BJ (cell line): Measurements from ENCODE around the gene ADCY10. TPM values are rescaled to one million over a fixed set of nuclear protein-coding genes. Genes with fewer than 3 reads are reported as not detected.

Experiments used
- CTCF ChIA-PET: fragments of 350-600 bp; formaldehyde crosslinking; extraction: SDS; loops from one replicate; lab custom pipeline; 2021; ENCODE audit warnings: antibody characterized with exemption, inconsistent platforms; lab: Yijun Ruan, JAX
- POLR2A ChIA-PET: fragments of 300-600 bp; sonication (Branson Sonifier 250); formaldehyde crosslinking; extraction: SDS; loops from one replicate; lab custom pipeline; 2021; ENCODE audit warnings: antibody characterized with exemption; lab: Charles Lee
- DNase-seq: peaks from one replicate; pipeline ENCODE4 v3.0.0-alpha.2; 2011; ENCODE audit warnings: low read depth
- H3K27me3 ChIP-seq: 2 replicates; pipeline ENCODE4 v1.6.0; 2011; ENCODE audit warnings: low read length; ENCODE audit not compliant: control insufficient read depth, insufficient read depth
- H3K36me3 ChIP-seq: 2 replicates; pipeline ENCODE4 v1.5.1; 2011; ENCODE audit warnings: low read length; ENCODE audit not compliant: control insufficient read depth, insufficient read depth
- H3K4me3 ChIP-seq: 2 replicates; pipeline ENCODE4 v1.5.1; 2011; ENCODE audit warnings: low read depth, mild to moderate bottlenecking, control low read depth, low read length
- CTCF ChIP-seq: IDR thresholded peaks from 2 replicates; pipeline ENCODE4 v1.5.1; 2011; ENCODE audit warnings: low read depth, mild to moderate bottlenecking, control low read depth, inconsistent platforms, low read length, moderate library complexity; ENCODE audit not compliant: insufficient read depth
- polyA plus RNA-seq: library from polyadenylated mRNA; depleted of rRNA; stranded (reverse); fragments of >200 nt; gene quantifications from 2 replicates; pipeline ENCODE4 v1.2.3, GENCODE V29; 2011

The ADCY10 gene
- polyA plus RNA-seq, 1 experiment: 0.05 TPM

- CTCF ChIA-PET: no interaction called here
- no peak for TF ChIP-seq CTCF
- POLR2A ChIA-PET: no interaction called here
- H3K27me3 ChIP-seq: no peaks in the 10 kb centered on the region
- H3K36me3 ChIP-seq: peaks cover 11% of the 10 kb centered on the region
- no peak overlapping the region for H3K4me3 ChIP-seq
- DNase-seq: no peak
Measured at GRCh38 chr1:167767761-167768160, 146.2 kb downstream of the ADCY10 start.

- no peak for DNase-seq
- POLR2A ChIA-PET: no interaction called here
- Histone ChIP-seq H3K36me3 (peaks cover 9% of the 10 kb centered on the region), H3K27me3 (no peaks in the 10 kb centered on the region), H3K4me3 (no peak overlapping the region)
- TF ChIP-seq CTCF: no peak
- CTCF ChIA-PET: interaction anchor here (1.0 kb wide), 1 partner anchor 10 kb away, joined by 3 read pairs; no protein-coding TSS in a partner anchor
Measured at GRCh38 chr1:167766538-167766937, 147.4 kb downstream of the ADCY10 start.

- POLR2A ChIA-PET: no interaction called here
- Histone ChIP-seq H3K27me3 (no peaks in the 10 kb centered on the region), H3K36me3 (peaks cover 9% of the 10 kb centered on the region), H3K4me3 (no peak overlapping the region)
- no peak for DNase-seq
- CTCF ChIA-PET: no interaction called here
- no peak for TF ChIP-seq CTCF
Measured at GRCh38 chr1:167765496-167765895, 148.4 kb downstream of the ADCY10 start.

DNA sequence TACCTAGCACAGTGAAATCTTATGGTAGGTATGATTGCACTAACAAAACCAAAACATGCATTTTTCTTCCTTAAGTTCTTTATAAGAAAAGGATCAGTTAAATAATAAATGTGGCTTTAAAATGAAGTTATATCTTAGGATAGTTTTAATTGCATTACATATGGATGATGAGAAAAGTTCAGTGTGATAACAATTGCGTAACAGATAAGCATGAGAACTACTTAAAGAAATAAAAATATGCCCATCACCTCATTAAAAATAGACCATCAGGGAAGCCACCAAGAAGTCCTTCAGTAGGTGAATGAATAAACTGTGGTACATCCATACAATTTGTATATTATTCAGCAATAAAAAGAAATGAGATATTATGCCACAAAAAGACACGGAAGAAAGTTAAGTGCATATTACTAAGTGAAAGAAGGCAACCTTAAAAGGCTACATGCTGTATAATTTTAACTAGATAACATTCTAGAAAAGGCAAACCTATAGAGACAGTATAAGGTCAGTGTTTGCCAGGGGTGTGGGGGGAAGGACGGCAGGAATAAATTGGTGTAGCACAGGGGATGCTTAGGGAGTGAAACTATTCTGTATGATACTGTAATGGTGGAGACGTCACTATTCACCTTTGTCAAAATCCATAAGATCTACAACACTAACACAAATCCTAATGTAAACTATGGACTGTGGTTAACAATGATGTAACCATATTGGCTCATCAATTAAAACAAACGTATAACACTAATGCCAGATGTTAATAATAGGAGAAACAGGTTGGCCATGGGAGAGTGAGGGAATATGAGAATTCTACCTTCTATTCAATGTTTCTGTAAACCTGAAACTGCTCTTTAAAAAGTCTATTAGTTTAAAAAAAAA, 149.2 kb downstream of the ADCY10 start:
- ChIA-PET CTCF (no interaction called here), POLR2A (no interaction called here)
- no peaks in the 10 kb centered on the region for H3K27me3 ChIP-seq
- DNase-seq: no peak
- no peak overlapping the region for H3K4me3 ChIP-seq
- H3K36me3 ChIP-seq: peaks cover 9% of the 10 kb centered on the region
- TF ChIP-seq CTCF: no peak

GRCh38 chr1:167763525-167764220, 150.3 kb downstream of the ADCY10 start:
- Histone ChIP-seq H3K4me3 (no peak overlapping the region), H3K27me3 (no peaks in the 10 kb centered on the region), H3K36me3 (peaks cover 5% of the 10 kb centered on the region)
- no peak for TF ChIP-seq CTCF
- no peak for DNase-seq
- POLR2A ChIA-PET: no interaction called here
- CTCF ChIA-PET: no interaction called here
